Lower lobe of right lung (tissue), 2 donors: ENCODE data around the gene SLC17A5. TPM values are rescaled to one million over a fixed set of nuclear protein-coding genes. Genes with fewer than 3 reads are reported as not detected.
"Not testable (repeated sequence)": the region's sequence is repeated elsewhere in the genome, so short reads cannot be mapped to it uniquely, and the experiment has no call there.

Experiments used
- ATAC-seq, 2 donors: fragments of 200-7000 bp; cut with Tn5 transposase; one replicate each; pipeline ENCODE4 v1.9.1; 2020 to 2022; ENCODE audit warnings: mild to moderate bottlenecking in 2 of 2, moderate library complexity in 2 of 2
- DNase-seq: peaks from one replicate; pipeline ENCODE4 v3.0.0-alpha.2; 2020
- H3K27ac ChIP-seq: fragments of 200-600 bp; one replicate; pipeline ENCODE4 v1.8.0; 2022
- H3K27me3 ChIP-seq: fragments of 200-600 bp; one replicate; pipeline ENCODE4 v1.8.0; 2022; ENCODE audit warnings: low read depth
- H3K36me3 ChIP-seq: fragments of 200-600 bp; one replicate; pipeline ENCODE4 v1.8.0; 2022; ENCODE audit warnings: mild to moderate bottlenecking
- H3K4me1 ChIP-seq: fragments of 200-600 bp; one replicate; pipeline ENCODE4 v1.8.0; 2022
- H3K4me3 ChIP-seq: fragments of 200-600 bp; one replicate; pipeline ENCODE4 v1.8.0; 2022; ENCODE audit warnings: mild to moderate bottlenecking
- H3K9me3 ChIP-seq: fragments of 200-600 bp; one replicate; pipeline ENCODE4 v1.8.0; 2022
- CTCF ChIP-seq: fragments of 200-600 bp; IDR thresholded peaks from one replicate; pipeline ENCODE4 v1.8.0; 2022; ENCODE audit warnings: antibody characterized with exemption, mild to moderate bottlenecking
- intact Hi-C: fragments of 100-400 bp; cut with DNase I; formaldehyde crosslinking; loops from one replicate; pipeline ENCODE4 v1.11.0; 2022
- total RNA-seq: library from RNA; stranded (reverse); fragmentation: NEBNext Ultra II Directional; extraction: Animal tissue kit (Norgen Biotek cat#: 25700); gene quantifications from one replicate; pipeline ENCODE4 v1.2.1, GENCODE V29; 2021
- donor health status: DM: no; HTN: yes; CAD: no; lungs with severe emphysema.

The SLC17A5 gene
- total RNA-seq, 1 donor from 2014 or later: 25.9 TPM

- no peak for ATAC-seq
These were observed 95.0 kb downstream of the SLC17A5 start for GRCh38 chr6:73558624-73559398.

GRCh38 chr6:73556836-73557235 is 97.0 kb downstream of the SLC17A5 start:
- Histone ChIP-seq H3K36me3 (no peaks in the 10 kb centered on the region), H3K27me3 (no peaks in the 10 kb centered on the region), H3K27ac (no peak overlapping the region), H3K4me3 (no peak overlapping the region), H3K9me3 (no peaks in the 10 kb centered on the region), H3K4me1 (no peaks in the 10 kb centered on the region)
- ATAC-seq: no peak
- intact Hi-C loops: no loop called here
- DNase-seq: no peak
- TF ChIP-seq CTCF: no peak

More at GRCh38 chr6:73558624-73559398, 95.0 kb downstream of the SLC17A5 start:
- Histone ChIP-seq H3K27ac (no peak overlapping the region), H3K36me3 (no peaks in the 10 kb centered on the region), H3K4me1 (no peaks in the 10 kb centered on the region), H3K9me3 (no peaks in the 10 kb centered on the region), H3K27me3 (no peaks in the 10 kb centered on the region), H3K4me3 (no peak overlapping the region)
- intact Hi-C loops: no loop called here
- no peak for DNase-seq
- TF ChIP-seq CTCF: no peak

GRCh38 chr6:73555380-73555949 is 98.3 kb downstream of the SLC17A5 start:
- ATAC-seq, intact Hi-C loops, H3K4me1 ChIP-seq, H3K27me3 ChIP-seq, H3K36me3 ChIP-seq, H3K4me3 ChIP-seq, DNase-seq, H3K9me3 ChIP-seq, H3K27ac ChIP-seq: not testable (repeated sequence)

- H3K27ac ChIP-seq, H3K9me3 ChIP-seq, H3K27me3 ChIP-seq, H3K4me1 ChIP-seq, H3K4me3 ChIP-seq, H3K36me3 ChIP-seq, intact Hi-C loops, ATAC-seq, DNase-seq: not testable (repeated sequence)
These were observed 102.7 kb downstream of the SLC17A5 start for GRCh38 chr6:73551115-73551514.

GRCh38 chr6:73548458-73549446 is 105.0 kb downstream of the SLC17A5 start:
- Histone ChIP-seq H3K4me3 (no peak overlapping the region), H3K27ac (no peak overlapping the region), H3K27me3 (no peaks in the 10 kb centered on the region), H3K4me1 (no peaks in the 10 kb centered on the region), H3K9me3 (no peaks in the 10 kb centered on the region), H3K36me3 (no peaks in the 10 kb centered on the region)
- no peak for DNase-seq
- intact Hi-C loops: no loop called here
- ATAC-seq: no peak
- no peak for TF ChIP-seq CTCF

GRCh38 chr6:73547036-73547435 is 106.8 kb downstream of the SLC17A5 start:
- no peak for ATAC-seq
- intact Hi-C loops: no loop called here

More at GRCh38 chr6:73547036-73547435, 106.8 kb downstream of the SLC17A5 start:
- no peaks in the 10 kb centered on the region for H3K36me3 ChIP-seq
- H3K27me3 ChIP-seq: no peaks in the 10 kb centered on the region
- no peak overlapping the region for H3K27ac ChIP-seq
- DNase-seq: no peak
- no peak for TF ChIP-seq CTCF
- H3K4me3 ChIP-seq: no peak overlapping the region
- no peaks in the 10 kb centered on the region for H3K4me1 ChIP-seq
- no peaks in the 10 kb centered on the region for H3K9me3 ChIP-seq
